Measurements from ENCODE around the gene MOB3B.

The MOB3B gene

GRCh38 chr9:27535701-27536118 is 6.1 kb upstream of the MOB3B start:
- no peak for DNase-seq (ENCODE audit: low spot score)
- TF ChIP-seq, protein P1, sequence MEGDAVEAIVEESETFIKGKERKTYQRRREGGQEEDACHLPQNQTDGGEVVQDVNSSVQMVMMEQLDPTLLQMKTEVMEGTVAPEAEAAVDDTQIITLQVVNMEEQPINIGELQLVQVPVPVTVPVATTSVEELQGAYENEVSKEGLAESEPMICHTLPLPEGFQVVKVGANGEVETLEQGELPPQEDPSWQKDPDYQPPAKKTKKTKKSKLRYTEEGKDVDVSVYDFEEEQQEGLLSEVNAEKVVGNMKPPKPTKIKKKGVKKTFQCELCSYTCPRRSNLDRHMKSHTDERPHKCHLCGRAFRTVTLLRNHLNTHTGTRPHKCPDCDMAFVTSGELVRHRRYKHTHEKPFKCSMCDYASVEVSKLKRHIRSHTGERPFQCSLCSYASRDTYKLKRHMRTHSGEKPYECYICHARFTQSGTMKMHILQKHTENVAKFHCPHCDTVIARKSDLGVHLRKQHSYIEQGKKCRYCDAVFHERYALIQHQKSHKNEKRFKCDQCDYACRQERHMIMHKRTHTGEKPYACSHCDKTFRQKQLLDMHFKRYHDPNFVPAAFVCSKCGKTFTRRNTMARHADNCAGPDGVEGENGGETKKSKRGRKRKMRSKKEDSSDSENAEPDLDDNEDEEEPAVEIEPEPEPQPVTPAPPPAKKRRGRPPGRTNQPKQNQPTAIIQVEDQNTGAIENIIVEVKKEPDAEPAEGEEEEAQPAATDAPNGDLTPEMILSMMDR (IDR thresholded peaks at IDR 0.05; ENCODE audit: extremely low read depth, missing control alignments), result no peak

DNA sequence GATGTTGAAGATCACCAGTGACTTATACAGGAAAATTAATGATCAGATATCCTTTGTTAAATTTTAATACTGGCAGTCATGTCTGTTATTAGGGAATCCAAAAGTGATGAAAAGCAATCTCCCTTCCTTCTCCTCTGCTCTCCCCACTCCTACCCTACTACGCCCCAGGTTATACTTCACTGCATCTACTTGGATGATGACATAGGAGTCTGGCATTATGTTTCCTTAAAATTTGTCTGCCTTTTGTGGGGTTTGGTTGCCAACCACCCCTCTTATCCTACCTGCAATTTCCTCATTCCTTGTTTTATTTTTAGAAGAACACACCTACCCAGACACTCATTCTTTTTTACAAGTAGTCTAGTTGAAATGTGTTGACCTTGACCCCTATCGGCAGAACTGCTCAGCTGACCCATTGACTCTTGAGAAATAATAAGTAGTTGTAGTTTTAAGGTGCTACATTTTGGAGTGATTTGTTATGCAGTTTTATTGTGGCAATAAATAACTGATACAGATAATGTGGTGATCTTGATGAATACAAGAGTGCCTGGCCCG is 5.1 kb upstream of the MOB3B start:
- TF ChIP-seq, protein P1 (IDR thresholded peaks at IDR 0.05; ENCODE audit: extremely low read depth, missing control alignments), result no peak
- no peak for DNase-seq (ENCODE audit: low spot score)

GRCh38 chr9:27534131-27534530 is 4.5 kb upstream of the MOB3B start:
- no peak for DNase-seq (ENCODE audit: low spot score)
- TF ChIP-seq, protein P1 (IDR thresholded peaks at IDR 0.05; ENCODE audit: extremely low read depth, missing control alignments), result no peak

- TF ChIP-seq, protein P1 (IDR thresholded peaks at IDR 0.05; ENCODE audit: extremely low read depth, missing control alignments), result no peak
- no peak for DNase-seq (ENCODE audit: low spot score)
Measured at GRCh38 chr9:27533311-27533710, 3.7 kb upstream of the MOB3B start.

GRCh38 chr9:27532046-27532445 is 2.4 kb upstream of the MOB3B start:
- no peak for DNase-seq (ENCODE audit: low spot score)
- TF ChIP-seq, protein P1 (IDR thresholded peaks at IDR 0.05; ENCODE audit: extremely low read depth, missing control alignments), result no peak

- DNase-seq (ENCODE audit: low spot score), result no peak
- TF ChIP-seq, protein P1 (IDR thresholded peaks at IDR 0.05; ENCODE audit: extremely low read depth, missing control alignments), result no peak
Measured at GRCh38 chr9:27530915-27531755, 1.5 kb upstream of the MOB3B start.

DNA sequence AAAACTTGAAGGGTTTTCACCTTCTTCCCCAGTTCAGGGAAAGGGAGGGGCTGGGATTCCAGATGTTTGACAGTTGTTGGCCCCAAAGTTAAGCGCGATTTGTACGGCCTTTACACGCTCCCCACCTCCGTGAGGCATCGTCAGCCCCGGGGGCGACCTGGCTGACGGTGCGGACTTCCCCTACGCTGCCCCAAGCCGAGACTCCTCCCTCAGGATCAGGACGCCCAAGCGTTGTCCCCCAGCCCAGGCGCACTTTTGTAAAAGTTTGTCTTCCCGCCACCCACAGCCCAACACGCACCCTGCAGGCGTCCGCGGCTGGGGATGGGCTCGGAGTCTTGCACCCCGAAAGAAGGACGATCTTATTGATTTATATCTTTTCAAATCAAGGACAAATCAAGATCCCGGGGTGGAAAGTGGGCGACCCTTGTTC is 713 bp downstream of the MOB3B start:
- TF ChIP-seq, protein P1 (IDR thresholded peaks at IDR 0.05; ENCODE audit: extremely low read depth, missing control alignments), result no peak
- DNase-seq (ENCODE audit: low spot score), result peak; percentile 79

Measured in GM20000 (cell line).